ENCODE results near the gene FBXL7. TPM values are rescaled to one million over a fixed set of nuclear protein-coding genes. Genes with fewer than 3 reads are reported as not detected.

Gene FBXL7
- total RNA-seq, 4 donors from 2014 or later = 5.7 to 47.4 (median 6.3) TPM

DNA sequence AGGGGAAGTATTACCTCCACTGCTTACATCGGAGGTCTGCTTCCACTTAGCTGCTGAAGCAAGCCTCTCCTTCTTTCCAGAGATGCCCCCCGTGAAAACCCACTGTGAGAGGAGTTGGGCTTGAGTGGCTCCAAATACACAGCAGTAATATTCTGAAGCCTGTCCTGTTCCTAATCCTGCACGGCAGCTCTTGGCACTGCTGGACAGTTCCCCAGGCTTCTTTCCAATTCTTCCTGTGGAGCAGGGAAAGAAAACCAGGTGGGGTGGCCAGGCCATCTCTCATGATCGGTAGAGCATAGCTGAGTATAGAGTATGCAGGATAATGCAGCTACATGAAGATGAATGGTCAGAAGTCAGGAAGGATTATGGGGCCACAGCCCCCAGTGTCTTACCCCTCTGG is 344.3 kb downstream of the FBXL7 start:
- Histone ChIP-seq H3K27ac (no peak overlapping the region), H3K4me1 (no peaks in the 10 kb centered on the region), H3K27me3 (no peaks in the 10 kb centered on the region), H3K4me3 (no peak overlapping the region), H3K9me3 (no peaks in the 10 kb centered on the region), H3K36me3 (no peaks in the 10 kb centered on the region)
- DNase-seq = no peak
- TF ChIP-seq POLR2AphosphoS5 (IDR thresholded peaks at IDR 0.05) (no peak), EP300 (IDR thresholded peaks at IDR 0.05; ENCODE audit: low read depth) (no peak)
- intact Hi-C loops (cut with DNase I; ENCODE audit: low total_unique reads) (no loop called here), in situ Hi-C loops (cut with MboI; ENCODE audit: low pct_ligation_motif_present in 1 of 4, low pct_unique_long_range_greater_than_20kb in 1 of 4, low sequenced_read_pairs in 3 of 4) (no loop called here)
- 59% methylated on average over 4 of the region's 4 CpGs; no CpG with 5 or more reads in 1 of the 2 donors for WGBS, 2 donors (ENCODE audit: low coverage in 1 of 2)

GRCh38 chr5:15844871-15845270 is 344.9 kb downstream of the FBXL7 start:
- 83 to 90% methylated on average over 3 of the region's 3 CpGs for WGBS, 2 donors (ENCODE audit: low coverage in 1 of 2)
- no peak overlapping the region for H3K27ac ChIP-seq
- intact Hi-C loops (cut with DNase I; ENCODE audit: low total_unique reads) = no loop called here
- in situ Hi-C loops (cut with MboI; ENCODE audit: low pct_ligation_motif_present in 1 of 4, low pct_unique_long_range_greater_than_20kb in 1 of 4, low sequenced_read_pairs in 3 of 4) = no loop called here
- no peaks in the 10 kb centered on the region for H3K36me3 ChIP-seq
- no peaks in the 10 kb centered on the region for H3K4me1 ChIP-seq
- H3K27me3 ChIP-seq = no peaks in the 10 kb centered on the region
- no peak for DNase-seq
- no peak overlapping the region for H3K4me3 ChIP-seq
- TF ChIP-seq POLR2A (IDR thresholded peaks at IDR 0.05) = no peak
- no peak for TF ChIP-seq EP300 (IDR thresholded peaks at IDR 0.05; ENCODE audit: low read depth)
- no peak for TF ChIP-seq CTCF (IDR thresholded peaks at IDR 0.05)
- TF ChIP-seq POLR2AphosphoS5 (IDR thresholded peaks at IDR 0.05) = no peak
- no peaks in the 10 kb centered on the region for H3K9me3 ChIP-seq

DNA sequence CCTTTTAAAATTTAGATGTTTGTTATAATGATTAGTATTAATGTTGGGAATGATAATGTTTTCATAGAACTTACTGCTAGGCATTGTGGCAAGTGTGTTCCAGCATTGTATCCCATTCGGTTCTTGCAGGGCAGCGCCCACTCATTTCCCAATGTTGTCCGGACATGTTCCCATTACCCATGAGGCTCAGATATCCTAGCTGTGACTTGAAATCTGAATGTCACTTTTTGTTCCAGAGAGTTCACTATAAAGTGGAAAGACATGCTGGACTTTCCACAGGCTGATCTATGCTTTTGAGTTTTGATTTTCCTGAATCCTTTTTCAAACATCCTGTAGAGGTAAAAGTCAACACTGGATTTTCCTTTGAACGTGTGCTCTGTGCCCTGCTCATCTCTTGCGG is 350.6 kb downstream of the FBXL7 start:
- Histone ChIP-seq H3K4me3 (no peak overlapping the region), H3K4me1 (no peaks in the 10 kb centered on the region), H3K27me3 (no peaks in the 10 kb centered on the region), H3K36me3 (no peaks in the 10 kb centered on the region), H3K27ac (no peak overlapping the region), H3K9me3 (no peaks in the 10 kb centered on the region)
- in situ Hi-C loops (cut with MboI; ENCODE audit: low pct_ligation_motif_present in 1 of 4, low pct_unique_long_range_greater_than_20kb in 1 of 4, low sequenced_read_pairs in 3 of 4) (no loop called here), intact Hi-C loops (cut with DNase I; ENCODE audit: low total_unique reads) (no loop called here)
- TF ChIP-seq POLR2AphosphoS5 (IDR thresholded peaks at IDR 0.05) (no peak), EP300 (IDR thresholded peaks at IDR 0.05; ENCODE audit: low read depth) (no peak), POLR2A (IDR thresholded peaks at IDR 0.05) (no peak), CTCF (IDR thresholded peaks at IDR 0.05) (no peak)
- 70 to 73% methylated on average over 5 of the region's 5 CpGs for WGBS, 2 donors (ENCODE audit: low coverage in 1 of 2)
- DNase-seq = no peak

DNA sequence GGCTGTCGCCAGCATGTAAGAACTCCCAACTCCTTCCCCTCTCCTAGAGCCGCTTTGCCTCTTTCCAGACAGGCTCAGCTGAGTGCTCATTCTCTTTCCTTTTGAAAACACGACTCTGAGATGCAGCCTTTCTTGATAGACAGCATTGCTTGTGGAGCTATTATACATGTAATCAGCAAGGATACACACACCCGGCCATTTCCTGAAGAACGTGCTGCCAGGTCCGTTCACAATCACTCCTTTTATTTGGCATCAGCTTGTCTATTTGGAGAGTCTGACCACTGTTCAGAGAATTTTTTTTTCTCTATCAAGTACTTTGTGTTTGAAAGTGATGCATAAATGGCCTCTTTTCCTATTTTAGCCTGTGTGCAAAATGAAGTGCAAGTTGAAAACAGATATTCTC is 351.0 kb downstream of the FBXL7 start:
- no peak overlapping the region for H3K4me3 ChIP-seq
- H3K9me3 ChIP-seq = no peaks in the 10 kb centered on the region
- H3K4me1 ChIP-seq = no peaks in the 10 kb centered on the region
- no peaks in the 10 kb centered on the region for H3K27me3 ChIP-seq
- H3K36me3 ChIP-seq = no peaks in the 10 kb centered on the region
- 27 to 31% methylated on average over 5 to 6 of the region's 6 CpGs for WGBS, 2 donors (ENCODE audit: low coverage in 1 of 2)
- no peak overlapping the region for H3K27ac ChIP-seq
- in situ Hi-C loops (cut with MboI; ENCODE audit: low pct_ligation_motif_present in 1 of 4, low pct_unique_long_range_greater_than_20kb in 1 of 4, low sequenced_read_pairs in 3 of 4) = no loop called here
- DNase-seq = no peak
- TF ChIP-seq POLR2AphosphoS5 (IDR thresholded peaks at IDR 0.05) (no peak), POLR2A (IDR thresholded peaks at IDR 0.05) (no peak), EP300 (IDR thresholded peaks at IDR 0.05; ENCODE audit: low read depth) (no peak), CTCF (IDR thresholded peaks at IDR 0.05) (no peak)
- intact Hi-C loops (cut with DNase I; ENCODE audit: low total_unique reads) = no loop called here

DNA sequence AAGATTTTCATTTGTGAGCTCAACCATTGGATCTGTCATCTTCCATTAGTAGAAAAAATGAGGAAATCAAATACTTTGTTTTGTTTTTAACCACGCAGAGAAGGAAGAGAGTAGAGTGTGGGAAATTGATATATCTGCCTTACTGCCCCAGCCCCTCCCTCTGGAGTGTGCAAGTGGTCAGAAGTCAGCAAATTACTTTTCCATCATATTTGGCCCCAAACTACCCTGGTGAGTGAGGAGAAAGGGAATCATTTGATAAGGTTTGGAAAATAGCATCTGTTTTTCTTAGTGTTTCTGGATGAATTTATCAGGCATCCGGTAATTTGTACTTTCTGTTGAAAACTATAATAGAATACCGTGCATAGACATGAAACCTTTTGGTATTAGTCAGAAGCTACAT is 352.2 kb downstream of the FBXL7 start:
- Histone ChIP-seq H3K4me3 (no peak overlapping the region), H3K27me3 (no peaks in the 10 kb centered on the region), H3K36me3 (no peaks in the 10 kb centered on the region), H3K27ac (no peak overlapping the region), H3K4me1 (no peaks in the 10 kb centered on the region), H3K9me3 (no peaks in the 10 kb centered on the region)
- TF ChIP-seq POLR2AphosphoS5 (IDR thresholded peaks at IDR 0.05) (no peak), CTCF (IDR thresholded peaks at IDR 0.05) (no peak), POLR2A (IDR thresholded peaks at IDR 0.05) (no peak), EP300 (IDR thresholded peaks at IDR 0.05; ENCODE audit: low read depth) (no peak)
- no peak for DNase-seq
- intact Hi-C loops (cut with DNase I; ENCODE audit: low total_unique reads) (no loop called here), in situ Hi-C loops (cut with MboI; ENCODE audit: low pct_ligation_motif_present in 1 of 4, low pct_unique_long_range_greater_than_20kb in 1 of 4, low sequenced_read_pairs in 3 of 4) (no loop called here)
- 60 to 72% methylated on average over 2 to 3 of the region's 3 CpGs for WGBS, 2 donors (ENCODE audit: low coverage in 1 of 2)

Data from transverse colon (tissue), 4 donors.